DND-41 (cell line): ENCODE results near the gene TAS2R20.

Experiments
- CTCF ChIP-seq: IDR thresholded peaks from 2 replicates; pipeline ENCODE4 v1.5.1; 2012; ENCODE audit warnings: borderline replicate concordance, low read length, moderate library complexity, mild to moderate bottlenecking; ENCODE audit not compliant: poor library complexity, severe bottlenecking; ENCODE audit errors: extremely low read depth
- EZH2 ChIP-seq: IDR thresholded peaks from 3 replicates; pipeline ENCODE4 v1.6.1; 2012; ENCODE audit warnings: borderline replicate concordance, low read depth, mild to moderate bottlenecking, moderate library complexity, low read length, inconsistent platforms; ENCODE audit not compliant: severe bottlenecking

- TF ChIP-seq EZH2: no peak
- no peak for TF ChIP-seq CTCF
Observed at GRCh38 chr12:10994307-10994706, 3.8 kb downstream of the TAS2R20 start.
